HG02981 (cell line): ENCODE results near the gene PDE2A.

ENCODE experiments used
- ATAC-seq: cut with Tn5 transposase; IDR thresholded peaks from one replicate; pipeline ENCODE4 v1.9.1; 2021; ENCODE audit warnings: mild to moderate bottlenecking, moderate library complexity; ENCODE audit not compliant: unreplicated experiment

The PDE2A gene

GRCh38 chr11:72684236-72684912, 10.2 kb upstream of the PDE2A start:
- no peak for ATAC-seq

GRCh38 chr11:72683782-72684200, 9.6 kb upstream of the PDE2A start:
- peak; percentile 45 for ATAC-seq

- no peak for ATAC-seq
Observed at GRCh38 chr11:72682858-72683243, 8.6 kb upstream of the PDE2A start.

GRCh38 chr11:72682238-72682857, 8.1 kb upstream of the PDE2A start:
- ATAC-seq: no peak

GRCh38 chr11:72681226-72682153, 7.3 kb upstream of the PDE2A start:
- ATAC-seq: no peak

- no peak for ATAC-seq
Observed at GRCh38 chr11:72680624-72681158, 6.5 kb upstream of the PDE2A start.

- ATAC-seq: no peak
Observed at GRCh38 chr11:72679869-72680268, 5.6 kb upstream of the PDE2A start.

GRCh38 chr11:72678524-72678923, 4.3 kb upstream of the PDE2A start:
- no peak for ATAC-seq

GRCh38 chr11:72676861-72677341, 2.7 kb upstream of the PDE2A start:
- ATAC-seq: no peak

GRCh38 chr11:72675221-72675620, 999 bp upstream of the PDE2A start:
- ATAC-seq: no peak

- no peak for ATAC-seq
Observed at GRCh38 chr11:72673284-72673942, 809 bp downstream of the PDE2A start.

- ATAC-seq: no peak
Observed at GRCh38 chr11:72672597-72673238, 1.5 kb downstream of the PDE2A start.

- no peak for ATAC-seq
Observed at GRCh38 chr11:72671152-72672099, 2.8 kb downstream of the PDE2A start.

GRCh38 chr11:72670041-72670440, 4.2 kb downstream of the PDE2A start:
- no peak for ATAC-seq

- no peak for ATAC-seq
Observed at GRCh38 chr11:72669527-72669926, 4.7 kb downstream of the PDE2A start.

GRCh38 chr11:72668629-72669347, 5.4 kb downstream of the PDE2A start:
- ATAC-seq: peak; percentile 72

GRCh38 chr11:72665911-72666472, 8.2 kb downstream of the PDE2A start:
- ATAC-seq: no peak

- no peak for ATAC-seq
Observed at GRCh38 chr11:72662036-72662435, 12.2 kb downstream of the PDE2A start.
